Upper lobe of right lung (tissue), 1 donor: ENCODE results near the gene B3GALT6. TPM values are rescaled to one million over a fixed set of nuclear protein-coding genes. Genes with fewer than 3 reads are reported as not detected.
A peak's percentile ranks its signal among the peaks of the same experiment; 100 is the strongest.

Source experiments
- ATAC-seq: fragments of 200-7000 bp; cut with Tn5 transposase; one replicate; pipeline ENCODE4 v1.9.1; 2020; ENCODE audit warnings: mild to moderate bottlenecking, moderate library complexity
- DNase-seq: peaks from one replicate; pipeline ENCODE4 v3.0.0-alpha.2; 2020
- H3K27ac ChIP-seq: fragments of 200-600 bp; one replicate; pipeline ENCODE4 v1.8.0; 2022
- H3K27me3 ChIP-seq: fragments of 200-600 bp; one replicate; pipeline ENCODE4 v1.8.0; 2022; ENCODE audit warnings: mild to moderate bottlenecking
- H3K36me3 ChIP-seq: fragments of 200-600 bp; one replicate; pipeline ENCODE4 v1.8.0; 2022
- H3K4me1 ChIP-seq: fragments of 200-600 bp; one replicate; pipeline ENCODE4 v1.8.0; 2022
- H3K4me3 ChIP-seq: fragments of 200-600 bp; one replicate; pipeline ENCODE4 v1.8.0; 2022; ENCODE audit warnings: mild to moderate bottlenecking
- H3K9me3 ChIP-seq: fragments of 200-600 bp; one replicate; pipeline ENCODE4 v1.8.0; 2022
- CTCF ChIP-seq: fragments of 200-600 bp; IDR thresholded peaks from one replicate; pipeline ENCODE4 v1.8.0; 2022; ENCODE audit warnings: antibody characterized with exemption
- intact Hi-C: fragments of 100-400 bp; cut with DNase I; formaldehyde crosslinking; loops from one replicate; pipeline ENCODE4 v1.11.0; 2022
- total RNA-seq: library from RNA; stranded (reverse); fragmentation: NEBNext Ultra II Directional; extraction: Animal tissue kit (Norgen Biotek cat#: 25700); gene quantifications from one replicate; pipeline ENCODE4 v1.2.1, GENCODE V29; 2021
- donor health status: DM: no; HTN: yes; CAD: no; lungs with severe emphysema.

B3GALT6 gene
- total RNA-seq, 1 donor from 2014 or later = 16.7 TPM

- peaks cover 65% of the 10 kb centered on the region for H3K36me3 ChIP-seq
- ATAC-seq (peak; percentile 9), DNase-seq (no peak)
- H3K4me3 ChIP-seq = no peak overlapping the region
- H3K4me1 ChIP-seq = peaks cover 9% of the 10 kb centered on the region
- H3K9me3 ChIP-seq = no peaks in the 10 kb centered on the region
- TF ChIP-seq CTCF = no peak
- intact Hi-C loops = no loop called here
- peak overlapping the region; percentile 24 for H3K27ac ChIP-seq
- H3K27me3 ChIP-seq = no peaks in the 10 kb centered on the region
Measured at GRCh38 chr1:1260843-1261560, 29.0 kb downstream of the B3GALT6 start.

DNA sequence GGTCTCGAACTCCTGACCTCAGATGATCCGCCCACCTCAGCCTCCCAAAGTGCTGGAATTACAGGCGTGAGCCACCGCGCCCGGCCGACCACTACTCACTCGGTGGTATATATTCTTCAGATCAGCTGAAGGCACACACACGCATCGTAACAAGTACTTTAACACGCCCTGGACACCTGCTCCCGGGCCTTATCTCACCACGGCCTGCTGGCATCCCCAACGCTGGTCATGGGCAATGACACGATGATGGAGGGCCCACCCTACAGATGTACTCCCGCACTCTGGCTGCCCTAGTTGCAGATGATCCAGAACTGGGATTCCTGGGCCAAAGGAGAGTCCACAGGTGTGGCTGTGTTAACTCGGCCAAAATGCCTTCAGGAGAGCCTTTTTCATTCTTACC lies 30.0 kb downstream of the B3GALT6 start:
- Histone ChIP-seq H3K36me3 (peaks cover 65% of the 10 kb centered on the region), H3K4me1 (peaks cover 9% of the 10 kb centered on the region), H3K9me3 (no peaks in the 10 kb centered on the region), H3K27ac (no peak overlapping the region), H3K4me3 (no peak overlapping the region), H3K27me3 (no peaks in the 10 kb centered on the region)
- TF ChIP-seq CTCF = no peak
- no peak for ATAC-seq
- no peak for DNase-seq
- intact Hi-C loops = no loop called here

GRCh38 chr1:1262758-1263157 lies 30.7 kb downstream of the B3GALT6 start:
- no peaks in the 10 kb centered on the region for H3K27me3 ChIP-seq
- H3K36me3 ChIP-seq = peaks cover 69% of the 10 kb centered on the region
- H3K9me3 ChIP-seq = no peaks in the 10 kb centered on the region
- DNase-seq = no peak
- no peak overlapping the region for H3K27ac ChIP-seq
- intact Hi-C loops = no loop called here
- no peak for ATAC-seq
- no peak overlapping the region for H3K4me3 ChIP-seq
- TF ChIP-seq CTCF = no peak
- peaks cover 9% of the 10 kb centered on the region for H3K4me1 ChIP-seq

- no peak overlapping the region for H3K4me3 ChIP-seq
- TF ChIP-seq CTCF = no peak
- ATAC-seq = no peak
- H3K27ac ChIP-seq = no peak overlapping the region
- intact Hi-C loops = no loop called here
- peaks cover 71% of the 10 kb centered on the region for H3K36me3 ChIP-seq
- DNase-seq = no peak
- no peaks in the 10 kb centered on the region for H3K27me3 ChIP-seq
- peaks cover 9% of the 10 kb centered on the region for H3K4me1 ChIP-seq
- no peaks in the 10 kb centered on the region for H3K9me3 ChIP-seq
Measured at GRCh38 chr1:1264026-1264425, 32.0 kb downstream of the B3GALT6 start.

DNA sequence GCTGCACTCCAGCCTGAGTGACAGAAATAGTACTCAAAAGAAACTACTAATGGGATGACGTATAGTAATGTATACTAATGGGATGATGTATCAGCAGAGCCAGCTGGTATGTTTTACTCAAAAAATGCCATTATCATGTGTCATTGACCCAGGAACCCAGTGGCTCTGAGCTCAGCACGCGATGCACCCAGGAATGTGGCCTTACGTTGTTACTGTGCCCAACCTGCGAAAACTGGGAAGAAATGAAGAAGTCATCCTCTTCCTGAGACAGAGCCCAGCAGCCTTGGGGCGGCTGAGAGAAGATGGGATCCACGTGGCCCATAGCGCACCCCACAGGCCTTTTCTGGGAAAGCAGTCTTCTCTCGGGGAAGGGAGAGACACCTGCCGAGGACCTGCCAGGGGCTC lies 32.8 kb downstream of the B3GALT6 start:
- H3K4me3 ChIP-seq = no peak overlapping the region
- H3K27me3 ChIP-seq = no peaks in the 10 kb centered on the region
- H3K9me3 ChIP-seq = no peaks in the 10 kb centered on the region
- peaks cover 65% of the 10 kb centered on the region for H3K36me3 ChIP-seq
- intact Hi-C loops = no loop called here
- DNase-seq (no peak), ATAC-seq (peak; percentile 19)
- peaks cover 10% of the 10 kb centered on the region for H3K4me1 ChIP-seq
- H3K27ac ChIP-seq = no peak overlapping the region
- no peak for TF ChIP-seq CTCF
